H9 (cell line): ENCODE data around the gene CYP27A1. TPM values are rescaled to one million over a fixed set of nuclear protein-coding genes. Genes with fewer than 3 reads are reported as not detected.

Experiments used
- DNase-seq: peaks from one replicate; pipeline ENCODE4 v3.0.0-alpha.2; 2017
- H2AFZ ChIP-seq: one replicate; pipeline ENCODE4 v1.6.1; 2013; ENCODE audit warnings: mild to moderate bottlenecking, low read length, control low read depth, moderate library complexity
- H2AK5ac ChIP-seq: 2 replicates; pipeline ENCODE4 v1.6.1; 2013; ENCODE audit warnings: low read length, control low read depth, mixed read lengths; ENCODE audit not compliant: insufficient read length
- H2BK120ac ChIP-seq: one replicate; pipeline ENCODE4 v1.6.1; 2013; ENCODE audit warnings: low read depth, mild to moderate bottlenecking, low read length, control low read depth, inconsistent platforms; ENCODE audit not compliant: poor library complexity, severe bottlenecking
- H2BK12ac ChIP-seq: 2 replicates; pipeline ENCODE4 v1.6.1; 2013; ENCODE audit warnings: low read length, control low read depth, mixed read lengths, low read depth; ENCODE audit not compliant: insufficient read length
- H2BK15ac ChIP-seq: 2 replicates; pipeline ENCODE4 v1.6.1; 2013; ENCODE audit warnings: low read depth, low read length, control low read depth
- H2BK20ac ChIP-seq: one replicate; pipeline ENCODE4 v1.6.1; 2013; ENCODE audit warnings: low read depth, mild to moderate bottlenecking, low read length, control low read depth, inconsistent platforms; ENCODE audit not compliant: poor library complexity, severe bottlenecking
- H2BK5ac ChIP-seq: 2 replicates; pipeline ENCODE4 v1.6.1; 2013; ENCODE audit warnings: low read length, control low read depth, mixed read lengths; ENCODE audit not compliant: insufficient read length
- H3K14ac ChIP-seq: 2 replicates; pipeline ENCODE4 v1.6.1; 2013; ENCODE audit warnings: low read length, control low read depth; ENCODE audit not compliant: insufficient read depth
- H3K18ac ChIP-seq: 2 replicates; pipeline ENCODE4 v1.6.1; 2013; ENCODE audit warnings: low read depth, mild to moderate bottlenecking, mixed read lengths, low read length, control low read depth; ENCODE audit not compliant: insufficient read length
- H3K23ac ChIP-seq: 2 replicates; pipeline ENCODE4 v1.6.1; 2013; ENCODE audit warnings: low read length, control low read depth, mixed read lengths, low read depth; ENCODE audit not compliant: insufficient read length
- H3K23me2 ChIP-seq: 2 replicates; pipeline ENCODE4 v1.6.1; 2013; ENCODE audit warnings: low read depth, mild to moderate bottlenecking, mixed read lengths, low read length, control low read depth; ENCODE audit not compliant: insufficient read length, poor library complexity, severe bottlenecking
- H3K27ac ChIP-seq: 2 replicates; pipeline ENCODE4 v1.5.1; 2013; ENCODE audit warnings: low read length, control low read depth, mixed read lengths, low read depth; ENCODE audit not compliant: insufficient read length
- H3K27me3 ChIP-seq: 2 replicates; pipeline ENCODE4 v1.6.1; 2013; ENCODE audit warnings: low read length, control low read depth, inconsistent platforms; ENCODE audit not compliant: insufficient read depth
- H3K4ac ChIP-seq: 2 replicates; pipeline ENCODE4 v1.6.1; 2013; ENCODE audit warnings: low read depth, mild to moderate bottlenecking, control low read depth, inconsistent platforms, low read length, moderate library complexity
- H3K4me1 ChIP-seq: 2 replicates; pipeline ENCODE4 v1.6.1; 2013; ENCODE audit warnings: low read length, control low read depth, inconsistent platforms; ENCODE audit not compliant: insufficient read depth
- H3K4me2 ChIP-seq: 2 replicates; pipeline ENCODE4 v1.6.1; 2013; ENCODE audit warnings: low read length, control low read depth, mixed read lengths; ENCODE audit not compliant: insufficient read length, insufficient read depth
- H3K56ac ChIP-seq: 2 replicates; pipeline ENCODE4 v1.6.1; 2013; ENCODE audit warnings: low read depth, mild to moderate bottlenecking, mixed read lengths, low read length, control low read depth; ENCODE audit not compliant: insufficient read length
- H3K79me1 ChIP-seq: 2 replicates; pipeline ENCODE4 v1.6.1; 2013; ENCODE audit warnings: low read depth, mild to moderate bottlenecking, moderate library complexity, low read length, control low read depth, inconsistent platforms; ENCODE audit not compliant: insufficient read depth, poor library complexity, severe bottlenecking
- H3K79me2 ChIP-seq: 2 replicates; pipeline ENCODE4 v1.6.1; 2013; ENCODE audit warnings: low read length, control low read depth, inconsistent platforms; ENCODE audit not compliant: insufficient read depth
- H3K9ac ChIP-seq: 2 replicates; pipeline ENCODE4 v1.6.1; 2013; ENCODE audit warnings: low read length, control low read depth, mixed read lengths; ENCODE audit not compliant: insufficient read length; ENCODE audit errors: extremely low read depth
- H3K9me3 ChIP-seq: one replicate; pipeline ENCODE4 v1.6.1; 2013; ENCODE audit warnings: low read depth, low read length, inconsistent platforms; ENCODE audit not compliant: control insufficient read depth
- H3T11ph ChIP-seq: one replicate; pipeline ENCODE4 v1.6.1; 2013; ENCODE audit warnings: mild to moderate bottlenecking, low read length, control low read depth, inconsistent platforms
- H4K20me1 ChIP-seq: one replicate; pipeline ENCODE4 v1.6.1; 2013; ENCODE audit not compliant: control insufficient read depth, insufficient read length, insufficient read depth
- H4K5ac ChIP-seq: 2 replicates; pipeline ENCODE4 v1.6.1; 2013; ENCODE audit warnings: low read depth, mild to moderate bottlenecking, mixed read lengths, low read length, control low read depth; ENCODE audit not compliant: insufficient read length
- H4K8ac ChIP-seq: replicated peaks from 2 replicates; pipeline ENCODE4 v1.6.1; 2013; ENCODE audit warnings: low read length, control low read depth, mixed read lengths, low read depth; ENCODE audit not compliant: insufficient read length
- H4K91ac ChIP-seq: 2 replicates; pipeline ENCODE4 v1.6.1; 2013; ENCODE audit warnings: low read depth, mild to moderate bottlenecking, moderate library complexity, mixed read lengths, low read length, control low read depth; ENCODE audit not compliant: insufficient read length
- H3K27ac Mint-ChIP-seq, 3 experiments: 2 replicates in 2 of 3; 3 replicates in 1 of 3; pipeline ENCODE4 v1.8.0; 2020 to 2021; ENCODE audit warnings: mixed read lengths in 3 of 3, mild to moderate bottlenecking in 1 of 3, moderate library complexity in 1 of 3
- H3K27me3 Mint-ChIP-seq: 2 replicates; pipeline ENCODE4 v1.8.0; 2021; ENCODE audit warnings: low read depth, mild to moderate bottlenecking, moderate library complexity, mixed read lengths
- H3K36me3 Mint-ChIP-seq, 3 experiments: 2 replicates in 2 of 3; 3 replicates in 1 of 3; pipeline ENCODE4 v1.8.0; 2020 to 2021; ENCODE audit warnings: low read depth in 3 of 3, mixed read lengths in 3 of 3; ENCODE audit not compliant: insufficient read depth in 1 of 3
- H3K4me1 Mint-ChIP-seq, 2 experiments: 2 replicates each; pipeline ENCODE4 v1.8.0; 2020; ENCODE audit warnings: mixed read lengths in 2 of 2
- H3K4me3 Mint-ChIP-seq, 2 experiments: 2 replicates in 1 of 2; 3 replicates in 1 of 2; pipeline ENCODE4 v1.8.0; 2020 to 2021; ENCODE audit warnings: mild to moderate bottlenecking in 2 of 2, mixed read lengths in 2 of 2, moderate library complexity in 1 of 2
- H3K9me3 Mint-ChIP-seq, 2 experiments: 2 replicates in 1 of 2; 3 replicates in 1 of 2; pipeline ENCODE4 v1.8.0; 2020; ENCODE audit warnings: mild to moderate bottlenecking in 2 of 2, mixed read lengths in 2 of 2, moderate library complexity in 1 of 2
- CTCF ChIP-seq: fragments of 200-600 bp; sonication (generic); conservative IDR thresholded peaks from 3 replicates; pipeline ENCODE4 v1.8.0; 2021; ENCODE audit warnings: antibody characterized with exemption, mild to moderate bottlenecking
- WGBS: extraction: QIAGEN DNeasy Blood & Tissue Kit; methylation state at CpG from one replicate; pipeline ENCODE4 v1.1.7; 2013; ENCODE audit warnings: missing lambda C conversion rate, low lambda C conversion rate, mixed read lengths; ENCODE audit not compliant: insufficient read length; ENCODE audit errors: extremely low coverage; 5-methylcytosine and 5-hydroxymethylcytosine counted together
- total RNA-seq: library from RNA; stranded (reverse); gene quantifications from 2 replicates; pipeline ENCODE4 v1.2.1, GENCODE V29; 2021

CYP27A1 gene
- total RNA-seq, 1 experiment from 2014 or later = 3.1 TPM

DNA sequence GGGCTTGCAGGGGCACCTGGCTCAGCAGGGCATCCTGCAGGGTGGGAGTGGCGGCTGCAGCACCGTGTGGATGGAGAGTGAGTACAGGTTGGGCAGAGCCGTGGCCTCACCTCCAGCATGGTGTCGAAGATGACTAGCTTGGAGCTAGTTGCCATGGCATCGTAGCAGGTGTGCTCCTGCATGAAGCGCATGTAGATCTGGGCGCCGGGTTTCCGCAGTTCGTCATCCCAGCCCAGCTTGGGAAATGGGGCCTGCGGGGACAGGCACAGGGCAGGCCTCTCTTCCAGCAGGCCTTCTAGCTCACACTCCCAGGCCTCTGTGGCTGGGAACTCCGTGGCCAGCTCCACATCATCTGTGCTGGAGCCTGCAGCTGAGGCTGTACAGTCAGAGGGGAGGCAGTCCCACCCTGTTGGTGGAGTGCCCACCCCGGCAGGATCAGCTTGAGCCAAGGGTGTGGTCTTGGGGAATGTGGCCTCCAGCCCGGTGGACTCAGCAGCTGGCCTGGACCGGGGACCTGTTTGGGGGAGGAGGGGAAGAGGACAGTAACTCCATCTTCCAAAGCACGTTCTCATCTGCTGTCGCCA is 48.0 kb downstream of the CYP27A1 start:
- Histone ChIP-seq H3T11ph (no peak overlapping the region), H3K9me3 (no peaks in the 10 kb centered on the region), H3K18ac (no peak overlapping the region), H2BK5ac (no peak overlapping the region), H4K20me1 (no peaks in the 10 kb centered on the region), H2AFZ (no peak overlapping the region), H3K79me1 (no peaks in the 10 kb centered on the region), H3K56ac (no peak overlapping the region), H4K91ac (no peak overlapping the region), H3K27ac (no peak overlapping the region), H2BK15ac (no peak overlapping the region), H3K4me2 (no peak overlapping the region), H3K14ac (no peak overlapping the region; the same call in 1 of the 2 replicates), H2BK120ac (no peak overlapping the region), H3K27me3 (no peaks in the 10 kb centered on the region), H3K79me2 (no peaks in the 10 kb centered on the region), H4K8ac (no peak overlapping the region), H4K5ac (no peak overlapping the region), H2BK20ac (no peak overlapping the region), H3K4me1 (no peaks in the 10 kb centered on the region), H3K23ac (no peak overlapping the region), H3K4ac (no peak overlapping the region), H3K23me2 (no peaks in the 10 kb centered on the region), H2AK5ac (no peak overlapping the region), H3K9ac (no peak overlapping the region), H2BK12ac (no peak overlapping the region)
- no peaks in the 10 kb centered on the region for H3K9me3 Mint-ChIP-seq
- TF ChIP-seq CTCF = no peak
- peaks cover 23% of the 10 kb centered on the region for H3K27me3 Mint-ChIP-seq
- WGBS = no CpG with 5 or more reads among the region's 17 CpGs
- H3K4me3 Mint-ChIP-seq = no peak overlapping the region
- no peak for DNase-seq
- H3K27ac Mint-ChIP-seq = no peak overlapping the region
- no peaks in the 10 kb centered on the region; a peak in 1 of 7 replicates for H3K36me3 Mint-ChIP-seq
- peaks cover 3 to 7% of the 10 kb centered on the region in 2 experiments; a peak in 1 of 4 replicates for H3K4me1 Mint-ChIP-seq
